NCI-H460 (cell line): Measurements from ENCODE around the gene DENND4B. TPM values are rescaled to one million over a fixed set of nuclear protein-coding genes. Genes with fewer than 3 reads are reported as not detected.

ENCODE experiments used
- DNase-seq: peaks from one replicate; pipeline ENCODE4 v3.0.0-alpha.2; 2016; ENCODE audit warnings: low read depth; ENCODE audit errors: extremely low read depth
- total RNA-seq: library from RNA; depleted of rRNA; stranded (reverse); fragments of >200 nt; shearing (Covaris generic); gene quantifications from 2 replicates; pipeline ENCODE4 v1.2.3, GENCODE V29; 2014

The DENND4B gene
- total RNA-seq, 1 experiment from 2014 or later: 26.2 TPM

GRCh38 chr1:153945795-153946621 lies 510 bp downstream of the DENND4B start:
- DNase-seq: no peak

GRCh38 chr1:153945131-153945794 lies 1.3 kb downstream of the DENND4B start:
- DNase-seq: no peak

GRCh38 chr1:153944827-153945117 lies 1.7 kb downstream of the DENND4B start:
- no peak for DNase-seq

DNA sequence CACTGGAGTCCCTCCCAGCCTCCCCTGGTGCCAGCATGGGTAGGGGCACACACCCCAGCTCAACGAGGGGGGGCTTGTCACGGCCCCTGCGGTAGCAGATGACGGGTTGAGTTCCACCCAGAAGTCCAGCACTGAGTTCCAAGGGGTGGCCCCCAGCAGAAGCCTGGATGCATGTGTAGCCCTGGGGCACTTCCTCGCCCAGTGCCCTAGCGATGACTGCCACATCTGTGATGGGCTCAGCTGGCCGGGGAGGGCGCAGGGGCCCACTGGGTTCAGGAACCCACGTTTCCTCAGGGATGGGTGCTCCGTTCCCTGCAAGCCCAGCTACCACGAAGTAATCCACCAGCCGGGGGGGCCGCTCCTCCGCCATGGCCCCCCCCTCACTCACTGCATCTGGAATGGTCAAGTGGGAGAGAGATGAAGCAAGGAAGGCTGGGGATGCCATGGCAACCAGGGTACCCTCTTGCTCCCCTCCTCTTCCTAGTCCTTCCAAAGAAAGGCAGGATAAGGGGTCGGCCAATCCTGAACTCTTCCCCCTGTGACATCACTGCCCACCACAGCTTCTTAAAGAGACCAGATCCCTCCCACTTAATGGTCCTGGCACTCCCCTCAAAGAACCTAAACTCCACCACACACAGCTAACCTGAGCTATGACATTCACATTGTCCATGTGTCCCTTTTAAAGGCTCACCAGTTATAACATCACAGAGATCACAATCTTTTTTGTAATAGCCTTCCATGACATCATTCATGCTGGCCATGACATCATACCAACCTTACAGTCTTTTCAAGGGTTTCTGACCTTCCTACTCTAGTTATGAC lies 2.3 kb downstream of the DENND4B start:
- DNase-seq: no peak

DNA sequence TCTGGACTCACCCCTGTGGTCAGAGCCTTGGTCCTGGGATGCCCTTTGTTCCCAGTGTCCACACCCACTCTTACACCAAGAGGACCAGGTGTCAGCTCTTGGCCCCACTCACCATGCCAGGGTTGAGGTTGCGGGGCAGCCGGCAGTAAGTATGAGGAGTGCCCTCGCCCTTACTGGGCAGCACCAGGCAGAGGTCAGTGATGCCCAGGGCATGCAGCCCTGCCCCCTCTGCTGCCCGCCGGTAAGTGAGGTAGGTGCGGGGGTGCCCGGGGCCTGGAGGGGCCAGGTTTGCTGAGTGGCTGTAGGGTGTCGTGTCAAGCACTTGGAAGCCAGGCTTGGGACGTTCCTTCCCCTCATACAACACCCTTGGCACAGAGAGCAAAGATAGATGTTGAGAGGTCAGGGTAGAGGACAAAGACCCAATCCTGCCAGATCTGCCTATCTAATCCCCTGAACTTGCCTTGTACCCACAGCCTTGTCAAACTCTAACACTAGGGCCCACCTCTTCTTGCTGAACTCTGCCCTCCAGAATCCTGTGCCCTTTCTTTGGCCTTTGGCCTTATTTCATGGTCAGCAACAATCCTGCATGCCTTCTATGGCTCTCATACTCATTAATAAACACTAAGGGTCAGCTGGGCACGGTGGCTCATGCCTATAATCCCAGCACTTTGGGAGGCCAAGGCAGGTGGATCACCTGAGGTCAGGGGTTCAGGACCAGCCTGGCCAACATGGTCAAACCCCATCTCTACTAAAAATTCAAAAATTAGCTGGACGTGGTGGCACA lies 3.6 kb downstream of the DENND4B start:
- DNase-seq: no peak

GRCh38 chr1:153941826-153942725 lies 4.4 kb downstream of the DENND4B start:
- DNase-seq: no peak

GRCh38 chr1:153940756-153941155 lies 5.8 kb downstream of the DENND4B start:
- no peak for DNase-seq

- no peak for DNase-seq
These were observed 7.0 kb downstream of the DENND4B start for GRCh38 chr1:153939476-153939875.

- no peak for DNase-seq
These were observed 7.5 kb downstream of the DENND4B start for GRCh38 chr1:153938996-153939395.

DNA sequence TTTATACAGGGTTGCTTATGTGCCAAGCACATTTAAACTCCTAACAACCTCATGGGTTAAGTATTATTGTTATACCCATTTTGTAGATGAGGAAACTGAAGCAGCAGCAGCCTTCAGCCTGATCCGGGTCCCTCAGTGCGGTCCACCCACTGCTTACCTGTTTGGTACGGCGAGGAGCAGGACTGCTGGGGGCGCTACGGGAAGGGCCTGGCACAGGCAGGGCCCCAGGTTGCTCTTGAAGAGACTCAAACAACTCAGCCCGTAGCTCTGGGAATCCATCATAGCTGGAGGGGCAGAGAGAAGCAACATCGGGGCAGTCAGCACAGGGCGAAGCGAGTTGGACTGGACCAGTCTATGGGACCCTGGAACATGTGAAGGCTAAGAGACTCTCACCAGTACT lies 9.2 kb downstream of the DENND4B start:
- DNase-seq: no peak

DNA sequence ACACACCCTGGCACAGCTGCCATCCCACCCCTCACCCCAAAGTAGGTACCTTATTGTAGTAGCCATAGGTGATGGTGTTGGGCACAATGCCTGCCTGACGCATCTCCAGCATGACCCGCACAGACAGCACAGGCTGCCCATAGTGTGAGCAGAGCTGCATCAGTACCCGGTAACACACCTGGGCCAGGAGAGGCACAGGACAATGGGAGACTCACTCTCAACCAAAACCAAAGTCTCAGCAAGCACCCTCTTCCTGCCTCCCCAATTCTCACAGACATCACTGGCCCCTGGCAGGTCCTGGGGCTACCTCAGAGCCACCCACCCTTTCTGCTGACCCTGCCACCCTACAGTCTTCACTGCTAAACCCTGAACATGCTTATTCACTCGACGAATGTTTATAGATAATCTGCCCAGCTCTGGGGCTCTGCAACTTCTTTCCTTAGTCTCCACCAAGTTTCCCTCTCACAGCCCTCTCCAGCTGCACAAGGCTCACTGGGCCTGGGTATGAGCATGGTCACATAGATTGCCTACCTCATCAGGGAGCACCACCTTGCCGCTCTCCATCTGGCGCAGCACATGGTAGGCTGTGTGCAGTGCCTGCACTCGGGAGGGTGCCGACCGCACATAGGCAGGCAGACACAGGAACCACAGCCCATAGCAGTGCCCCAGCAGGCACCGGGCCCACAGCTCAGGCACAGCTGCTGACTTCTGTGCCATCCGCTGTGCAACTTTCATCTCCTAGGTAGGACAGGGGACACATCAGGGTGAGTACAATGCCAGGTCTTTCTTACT lies 10.3 kb downstream of the DENND4B start:
- no peak for DNase-seq

- no peak for DNase-seq
These were observed 11.8 kb downstream of the DENND4B start for GRCh38 chr1:153934746-153935145.

- DNase-seq: no peak
These were observed 12.6 kb downstream of the DENND4B start for GRCh38 chr1:153933955-153934354.

- DNase-seq: no peak
These were observed 13.1 kb downstream of the DENND4B start for GRCh38 chr1:153933430-153933829.

GRCh38 chr1:153932156-153933131 lies 14.1 kb downstream of the DENND4B start:
- DNase-seq: no peak

- no peak for DNase-seq
These were observed 16.3 kb downstream of the DENND4B start for GRCh38 chr1:153929981-153930948.

- DNase-seq: no peak
These were observed 17.1 kb downstream of the DENND4B start for GRCh38 chr1:153929426-153929825.
